HG03097 (cell line): ENCODE results near the gene ARHGAP6.

Source experiments
- ATAC-seq: cut with Tn5 transposase; IDR thresholded peaks from one replicate; pipeline ENCODE4 v1.9.1; 2021; ENCODE audit not compliant: unreplicated experiment, low FRiP score

The ARHGAP6 gene, protein sequence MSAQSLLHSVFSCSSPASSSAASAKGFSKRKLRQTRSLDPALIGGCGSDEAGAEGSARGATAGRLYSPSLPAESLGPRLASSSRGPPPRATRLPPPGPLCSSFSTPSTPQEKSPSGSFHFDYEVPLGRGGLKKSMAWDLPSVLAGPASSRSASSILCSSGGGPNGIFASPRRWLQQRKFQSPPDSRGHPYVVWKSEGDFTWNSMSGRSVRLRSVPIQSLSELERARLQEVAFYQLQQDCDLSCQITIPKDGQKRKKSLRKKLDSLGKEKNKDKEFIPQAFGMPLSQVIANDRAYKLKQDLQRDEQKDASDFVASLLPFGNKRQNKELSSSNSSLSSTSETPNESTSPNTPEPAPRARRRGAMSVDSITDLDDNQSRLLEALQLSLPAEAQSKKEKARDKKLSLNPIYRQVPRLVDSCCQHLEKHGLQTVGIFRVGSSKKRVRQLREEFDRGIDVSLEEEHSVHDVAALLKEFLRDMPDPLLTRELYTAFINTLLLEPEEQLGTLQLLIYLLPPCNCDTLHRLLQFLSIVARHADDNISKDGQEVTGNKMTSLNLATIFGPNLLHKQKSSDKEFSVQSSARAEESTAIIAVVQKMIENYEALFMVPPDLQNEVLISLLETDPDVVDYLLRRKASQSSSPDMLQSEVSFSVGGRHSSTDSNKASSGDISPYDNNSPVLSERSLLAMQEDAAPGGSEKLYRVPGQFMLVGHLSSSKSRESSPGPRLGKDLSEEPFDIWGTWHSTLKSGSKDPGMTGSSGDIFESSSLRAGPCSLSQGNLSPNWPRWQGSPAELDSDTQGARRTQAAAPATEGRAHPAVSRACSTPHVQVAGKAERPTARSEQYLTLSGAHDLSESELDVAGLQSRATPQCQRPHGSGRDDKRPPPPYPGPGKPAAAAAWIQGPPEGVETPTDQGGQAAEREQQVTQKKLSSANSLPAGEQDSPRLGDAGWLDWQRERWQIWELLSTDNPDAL (N-terminal part only)

DNA sequence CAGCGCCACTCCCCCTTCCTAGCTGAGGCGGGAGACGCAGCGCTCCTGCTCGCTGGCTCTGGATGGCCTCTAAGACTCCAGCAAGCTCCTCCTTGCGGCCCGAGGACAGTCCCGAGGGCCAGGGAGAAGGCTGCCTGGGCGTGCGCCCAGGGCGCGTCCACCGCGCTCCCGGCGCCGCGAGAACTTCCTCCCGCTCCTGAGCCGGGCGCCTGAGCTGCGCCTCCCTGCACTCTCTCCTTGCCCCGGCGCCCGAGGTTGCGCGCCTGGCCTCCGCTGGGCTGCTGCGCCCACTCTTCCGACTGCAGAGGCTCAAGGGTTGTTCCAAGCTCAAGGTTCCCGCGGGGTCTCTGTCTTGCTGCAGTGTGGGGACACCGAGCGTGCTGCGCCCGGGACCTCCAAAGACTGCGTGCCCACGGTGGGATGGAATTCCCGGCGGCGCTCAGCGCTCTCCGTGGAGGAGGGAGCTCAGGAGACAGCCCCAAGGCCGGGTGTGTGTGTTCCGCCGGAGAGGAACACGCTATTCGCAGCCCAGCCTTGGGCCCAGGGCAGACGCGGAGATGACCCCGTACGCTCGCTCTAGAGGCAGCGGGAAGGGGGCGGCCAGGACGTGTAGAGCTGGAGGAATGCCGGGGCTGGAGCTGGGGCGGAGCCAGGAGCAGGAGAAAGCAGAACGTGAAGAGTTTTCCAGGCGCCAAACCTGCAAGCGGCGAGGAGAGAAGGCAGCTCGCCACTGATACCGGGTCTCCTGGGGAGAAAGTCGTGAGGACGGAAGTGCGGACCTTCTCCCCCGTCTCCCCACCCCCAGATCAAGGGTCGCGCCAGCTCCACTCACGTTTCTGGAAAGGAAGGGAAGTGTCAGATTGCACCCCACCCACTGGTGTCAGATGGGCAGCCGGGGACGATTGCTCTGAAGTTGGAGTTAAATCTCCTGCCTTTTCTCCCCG is at the start of gene ARHGAP6:
TSS of gene ARHGAP6 (minus strand) at position 753 of the 944 bp plus-strand sequence. CDS start 1,092 bp downstream, outside the sequence.
- no peak for ATAC-seq

DNA sequence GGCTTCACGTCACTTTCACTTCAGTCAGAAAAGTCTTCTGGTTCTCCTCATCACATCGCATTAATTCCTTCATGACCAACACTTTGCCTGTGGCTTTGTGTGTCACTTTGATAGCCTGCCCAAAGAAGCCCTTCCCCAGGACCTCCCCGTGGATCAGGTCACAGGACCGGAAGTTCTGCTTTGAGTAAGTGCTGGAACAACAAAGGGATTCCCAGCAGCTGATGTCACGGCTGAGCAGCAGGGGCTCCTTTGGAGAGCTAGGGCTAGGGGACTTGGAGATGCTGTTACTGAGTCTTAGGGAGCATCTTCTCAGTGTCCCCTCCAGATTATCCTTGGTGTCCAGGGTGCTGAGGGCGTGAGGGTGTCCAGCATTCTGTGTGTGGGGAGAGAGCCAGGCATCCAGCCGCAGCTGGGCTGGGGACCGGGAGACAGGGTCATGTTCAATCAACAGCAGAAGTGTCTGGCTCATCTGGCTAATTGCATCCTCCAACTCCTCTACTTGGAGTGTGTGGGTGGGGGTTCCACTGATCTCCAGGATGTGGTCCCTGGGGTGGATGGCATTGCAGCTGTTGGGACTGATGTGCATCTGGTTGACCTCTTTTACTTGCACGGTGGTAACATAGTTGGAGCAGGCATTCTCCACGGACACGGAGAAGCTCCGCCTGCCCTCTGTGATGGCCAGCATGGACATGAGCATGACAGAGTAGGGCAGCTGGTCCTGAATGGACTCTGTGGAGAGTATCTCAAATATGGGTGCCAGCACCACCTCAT is 39.2 kb upstream of the ARHGAP6 start:
- ATAC-seq = no peak

DNA sequence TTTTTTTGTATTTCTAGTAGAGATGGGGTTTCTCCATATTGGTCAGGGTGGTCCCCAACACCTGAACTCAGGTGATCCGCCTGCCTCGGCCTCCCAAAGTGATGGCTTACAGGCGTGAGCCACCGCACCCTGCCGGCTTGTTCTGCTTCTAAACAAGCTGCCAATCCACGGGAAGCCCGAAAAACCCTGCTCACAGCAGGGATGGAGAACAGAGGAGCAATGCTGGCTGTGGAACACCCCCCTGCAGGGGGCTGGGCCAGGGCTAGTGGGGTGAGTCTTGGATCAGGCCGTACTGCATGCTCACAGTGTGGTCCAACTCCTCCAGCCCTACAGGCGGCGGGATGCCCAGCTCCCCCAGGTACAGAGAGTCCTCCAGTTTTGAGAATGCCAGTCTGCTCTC is 38.1 kb upstream of the ARHGAP6 start:
- no peak for ATAC-seq

DNA sequence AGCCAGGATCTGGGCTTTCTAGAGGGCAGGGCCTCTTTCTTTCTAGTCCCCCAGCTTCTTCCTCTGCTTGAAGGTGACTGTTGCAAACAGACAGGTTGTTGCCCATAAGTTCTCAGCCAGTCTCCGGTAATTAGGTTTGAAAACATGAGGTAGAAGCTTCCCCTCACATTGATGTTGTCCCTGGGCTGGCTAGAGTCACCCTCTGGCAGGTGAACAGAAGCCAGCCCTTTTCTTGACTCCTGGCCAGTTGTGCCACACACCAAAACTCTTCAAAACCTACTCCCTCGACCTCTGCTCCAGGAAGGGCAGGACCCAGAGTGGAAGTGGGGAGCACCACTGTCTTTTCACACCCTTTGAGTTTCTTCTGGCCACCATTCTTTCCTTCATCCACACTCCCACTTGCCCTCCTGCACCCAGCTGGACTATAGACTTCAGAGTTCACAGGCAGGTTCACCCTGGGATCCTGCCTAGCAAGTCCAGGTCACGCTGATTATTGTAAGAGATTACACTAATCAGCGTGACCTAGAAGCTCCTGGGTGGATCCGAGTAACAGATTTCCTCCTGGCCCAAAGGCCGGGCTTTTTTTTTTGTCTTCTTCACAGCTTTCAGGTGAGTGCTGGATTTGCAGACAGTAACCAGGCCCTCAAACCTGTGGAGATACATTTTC is 37.4 kb upstream of the ARHGAP6 start:
- ATAC-seq = no peak

DNA sequence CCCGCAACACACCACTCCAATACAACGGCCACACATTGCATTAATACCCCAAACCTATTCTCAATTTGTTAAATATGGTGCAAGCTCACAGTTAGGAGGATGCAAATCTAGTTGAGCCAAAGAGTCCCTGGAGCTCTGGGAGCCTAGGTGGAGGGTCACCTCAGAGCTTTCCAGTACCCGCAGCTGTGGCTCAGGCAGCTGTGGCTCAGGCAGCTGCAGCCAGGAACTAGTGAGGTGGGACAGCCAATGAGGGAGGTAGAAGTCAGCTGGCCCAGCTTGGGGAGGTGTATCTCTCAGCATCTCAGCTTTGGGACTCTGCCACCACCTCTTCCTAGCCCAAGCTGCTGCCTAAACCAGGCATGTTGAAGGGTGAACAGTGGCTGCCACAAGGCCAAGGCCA is 36.7 kb upstream of the ARHGAP6 start:
- ATAC-seq = no peak

DNA sequence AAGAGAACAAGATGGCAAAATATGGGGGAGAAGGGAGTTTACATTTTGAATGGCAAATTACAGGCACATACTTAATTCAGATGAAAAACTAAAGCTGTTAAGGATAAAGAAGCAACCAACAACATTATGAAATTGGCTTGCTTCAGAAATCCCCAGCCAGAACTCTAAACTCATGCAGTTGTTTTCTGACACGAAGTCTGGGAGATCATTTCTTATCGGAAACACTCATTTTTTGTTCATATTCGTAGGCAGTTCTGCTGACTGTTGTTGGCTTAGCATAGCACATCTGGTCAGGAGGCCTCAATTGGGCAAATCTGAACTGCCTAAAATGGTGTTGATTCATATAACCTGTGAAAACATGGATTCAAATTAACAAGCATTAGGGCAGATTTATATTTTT is 33.0 kb upstream of the ARHGAP6 start:
- no peak for ATAC-seq

DNA sequence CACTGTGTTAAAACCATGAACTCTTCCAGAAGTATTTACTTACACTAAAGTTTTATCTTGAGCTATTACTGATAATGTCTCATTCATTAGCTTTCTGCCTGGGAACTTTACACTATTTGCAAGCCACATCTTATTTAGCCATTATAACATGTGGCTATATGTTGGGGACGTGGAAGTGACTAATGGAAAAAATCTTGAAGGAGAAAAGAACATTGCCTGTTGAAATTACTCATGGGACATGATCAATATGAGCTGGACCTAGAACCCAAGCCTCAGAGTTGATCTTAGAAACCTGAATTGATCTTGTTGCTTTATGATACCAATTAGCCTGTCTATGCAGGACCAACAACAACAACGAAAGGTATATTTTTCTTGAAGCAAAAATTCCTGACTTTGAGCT is 22.5 kb upstream of the ARHGAP6 start:
- ATAC-seq = no peak

DNA sequence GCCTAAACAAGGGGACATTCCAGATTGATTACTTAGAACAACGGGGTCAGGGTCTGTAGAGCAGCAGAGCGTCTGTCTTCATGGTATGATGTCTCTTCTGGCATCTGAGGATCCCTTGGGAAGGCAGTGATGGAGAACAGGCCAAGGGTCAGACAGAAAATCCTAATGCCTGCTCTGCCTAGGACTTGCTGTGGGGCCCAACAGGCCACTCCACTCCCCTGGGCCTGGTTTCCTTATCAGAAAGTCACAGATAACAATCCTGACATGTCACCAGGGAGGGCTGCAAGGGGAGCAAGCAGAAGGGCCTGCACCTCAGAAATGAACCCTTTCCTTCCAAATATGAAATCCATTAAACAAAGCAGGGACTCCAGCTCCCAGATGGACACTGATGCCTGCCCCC is 21.4 kb upstream of the ARHGAP6 start:
- ATAC-seq = no peak

DNA sequence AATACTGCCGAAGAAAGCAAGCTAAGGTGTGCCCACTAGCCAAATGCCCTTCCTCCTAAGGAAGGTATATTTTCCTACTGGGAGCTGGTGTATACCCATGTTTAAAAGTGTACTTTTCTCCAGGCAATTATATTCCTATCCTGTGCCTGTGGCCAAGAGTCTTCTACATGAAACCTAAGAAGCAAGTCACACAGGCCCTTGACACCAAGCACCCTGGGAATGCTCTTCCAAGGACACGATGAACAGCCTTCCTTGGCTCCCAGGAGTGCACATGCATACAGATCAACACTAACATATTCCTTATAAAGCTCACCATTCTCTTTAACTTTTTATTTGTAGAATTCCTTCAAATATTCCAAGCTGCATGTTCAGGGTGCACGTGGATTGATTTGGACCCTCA is 17.3 kb upstream of the ARHGAP6 start:
- no peak for ATAC-seq

DNA sequence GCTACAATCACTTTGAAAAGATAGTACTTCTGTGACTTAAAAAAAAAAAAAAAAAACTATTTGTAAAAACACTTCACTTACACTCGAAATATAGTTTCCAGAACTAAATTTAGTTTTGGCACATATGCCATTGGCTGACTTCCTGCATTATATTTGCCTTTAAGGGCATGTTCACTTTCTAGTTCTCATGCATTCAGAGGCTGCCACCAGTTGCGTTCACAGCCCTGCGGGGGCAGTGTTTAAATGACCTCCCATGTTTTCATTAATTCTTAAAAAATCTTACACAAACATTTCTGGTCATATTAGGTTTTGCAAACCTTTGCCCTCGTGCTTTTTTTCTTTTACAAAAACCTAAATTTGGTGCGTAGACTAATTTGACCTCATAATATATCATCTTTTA is 12.4 kb upstream of the ARHGAP6 start:
- ATAC-seq = no peak

DNA sequence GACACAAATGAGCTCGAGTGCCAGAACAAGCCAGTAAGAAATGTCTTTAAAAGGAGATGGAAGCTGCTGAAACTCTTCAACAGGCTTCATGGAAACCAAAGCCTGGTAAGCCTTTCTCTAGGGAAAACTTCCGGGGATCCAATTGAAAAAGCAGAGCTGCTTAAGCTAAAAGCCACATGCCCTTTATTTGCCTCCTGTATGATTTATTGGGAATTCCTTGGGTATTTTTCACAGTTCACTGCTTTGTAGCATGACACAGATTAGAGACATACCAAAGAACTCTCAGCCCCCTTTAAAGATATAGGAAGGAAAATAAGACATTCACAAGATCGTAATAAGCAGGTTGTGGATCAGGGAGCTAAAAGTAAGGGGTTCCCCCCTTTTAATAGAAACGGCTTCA is 6.5 kb upstream of the ARHGAP6 start:
- no peak for ATAC-seq

DNA sequence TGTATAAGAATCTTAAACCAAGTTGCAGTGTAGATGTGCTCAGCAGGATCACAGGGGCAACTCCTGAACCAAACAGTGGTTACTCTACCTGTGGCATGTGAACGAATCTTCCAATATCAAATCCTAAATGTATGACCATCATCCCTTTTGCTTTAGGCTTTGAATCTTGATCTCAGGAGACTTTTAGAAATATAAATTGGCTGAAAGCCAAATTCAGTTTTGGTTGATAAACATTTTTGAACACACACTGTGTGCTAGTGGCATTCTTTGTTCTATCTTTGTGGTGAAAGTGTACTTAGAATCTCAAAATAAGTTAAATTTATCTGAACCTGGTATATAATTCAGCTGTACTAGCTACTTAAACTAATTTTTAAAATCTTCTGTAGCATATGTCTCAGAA is 4.6 kb upstream of the ARHGAP6 start:
- no peak for ATAC-seq

DNA sequence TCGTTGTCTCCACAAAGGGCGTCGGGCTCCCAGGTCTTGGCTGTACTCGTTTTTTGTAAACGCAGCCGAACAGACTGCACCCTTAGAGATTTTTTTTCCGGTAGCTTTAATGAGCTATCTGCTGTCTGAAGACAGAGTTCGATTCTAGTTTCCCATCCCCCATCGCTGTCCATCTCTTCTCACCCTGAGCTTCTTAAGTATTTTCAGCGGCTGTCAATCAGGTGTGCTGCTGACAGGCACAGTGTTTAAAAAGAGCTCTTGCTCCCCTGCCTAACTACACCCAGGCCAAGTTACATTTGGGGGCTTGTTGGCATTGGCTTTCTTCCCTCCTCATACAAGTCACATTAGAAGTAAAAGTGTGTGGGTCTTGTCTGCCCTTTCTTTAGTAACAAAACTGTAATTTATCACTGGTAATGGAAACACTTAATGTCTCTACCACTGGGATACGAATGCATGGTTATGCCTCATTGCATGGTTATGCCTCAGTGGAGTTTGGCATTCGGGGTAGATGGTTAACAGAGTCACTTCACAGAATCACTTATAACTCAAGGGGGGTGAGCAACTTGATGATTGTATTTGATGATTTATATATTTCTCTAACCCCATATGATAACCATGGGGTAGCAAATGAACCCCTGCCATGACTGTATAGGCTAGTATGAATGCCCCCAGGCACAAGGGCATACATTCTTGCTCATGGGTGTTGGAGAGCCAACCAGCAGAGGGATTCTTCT is 1.4 kb upstream of the ARHGAP6 start:
- ATAC-seq = no peak

DNA sequence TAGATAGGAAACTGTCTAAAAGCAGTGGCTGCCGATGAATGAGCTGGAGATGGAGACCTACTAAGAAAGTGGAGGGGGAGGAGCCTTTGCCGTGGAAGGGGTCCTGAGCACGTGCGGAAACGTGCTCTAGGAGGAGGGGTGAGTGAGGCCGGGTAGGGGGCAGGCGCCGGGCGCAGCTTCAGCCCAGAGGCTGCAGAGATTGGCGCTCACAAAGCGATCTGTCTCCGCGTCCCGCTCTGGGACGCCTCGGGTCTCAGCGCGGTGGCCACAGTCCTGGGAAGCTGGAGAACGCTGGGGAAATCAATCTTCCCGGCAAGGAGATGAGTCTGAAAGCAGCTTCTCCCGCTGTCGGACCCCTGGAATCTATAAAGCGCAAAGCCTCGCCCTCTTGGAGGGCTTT is 444 bp upstream of the ARHGAP6 start:
- ATAC-seq = no peak

DNA sequence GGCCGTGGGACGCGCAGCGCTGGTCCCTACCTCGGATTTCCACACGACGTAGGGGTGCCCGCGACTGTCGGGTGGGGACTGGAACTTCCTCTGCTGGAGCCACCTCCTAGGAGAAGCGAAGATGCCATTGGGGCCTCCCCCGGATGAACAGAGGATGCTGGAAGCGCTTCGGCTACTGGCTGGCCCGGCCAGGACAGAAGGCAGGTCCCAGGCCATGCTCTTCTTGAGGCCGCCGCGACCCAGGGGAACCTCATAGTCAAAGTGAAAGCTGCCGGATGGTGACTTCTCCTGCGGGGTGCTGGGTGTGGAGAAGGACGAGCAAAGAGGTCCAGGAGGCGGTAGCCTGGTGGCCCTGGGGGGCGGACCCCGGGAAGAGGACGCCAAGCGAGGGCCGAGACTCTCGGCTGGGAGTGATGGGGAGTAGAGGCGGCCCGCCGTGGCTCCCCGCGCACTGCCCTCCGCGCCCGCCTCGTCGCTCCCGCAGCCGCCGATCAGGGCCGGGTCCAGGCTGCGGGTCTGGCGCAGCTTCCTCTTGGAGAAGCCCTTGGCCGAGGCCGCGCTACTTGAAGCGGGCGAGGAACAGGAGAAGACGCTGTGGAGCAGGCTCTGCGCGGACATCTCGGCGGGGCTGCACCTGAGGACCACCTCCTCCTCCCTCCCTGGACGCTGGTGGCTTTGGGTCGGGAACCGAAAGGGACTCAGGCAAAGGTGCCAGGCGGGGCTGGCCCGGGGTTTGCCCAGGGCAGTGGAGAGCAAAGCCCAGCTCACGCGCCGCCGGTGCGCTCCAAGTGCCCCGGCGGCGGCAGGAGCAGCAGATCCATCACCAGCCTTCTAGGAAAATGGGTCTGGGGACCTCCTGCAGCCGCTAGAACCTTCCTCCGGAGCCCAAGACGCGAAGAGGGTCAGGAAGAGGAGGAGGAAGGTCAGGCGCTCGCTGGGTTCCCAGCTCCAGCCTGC is 1.2 kb downstream of the ARHGAP6 start:
- ATAC-seq = no peak

DNA sequence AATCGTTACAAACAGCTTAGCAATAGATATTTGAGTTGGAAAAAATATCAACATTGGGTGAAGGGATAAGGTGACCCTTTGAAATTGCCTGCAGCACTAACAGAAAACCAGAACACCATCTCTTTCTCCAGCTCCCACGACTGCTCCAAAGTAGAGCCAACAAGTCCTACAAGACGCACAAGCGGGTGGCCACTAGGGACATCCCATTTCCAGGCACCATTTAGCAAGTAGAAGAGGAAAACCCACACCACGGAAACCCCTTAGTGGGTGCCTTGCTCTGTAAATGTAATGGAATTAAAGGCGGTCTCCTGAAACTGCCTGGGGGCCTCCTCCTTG is 1.9 kb downstream of the ARHGAP6 start:
- ATAC-seq = no peak

DNA sequence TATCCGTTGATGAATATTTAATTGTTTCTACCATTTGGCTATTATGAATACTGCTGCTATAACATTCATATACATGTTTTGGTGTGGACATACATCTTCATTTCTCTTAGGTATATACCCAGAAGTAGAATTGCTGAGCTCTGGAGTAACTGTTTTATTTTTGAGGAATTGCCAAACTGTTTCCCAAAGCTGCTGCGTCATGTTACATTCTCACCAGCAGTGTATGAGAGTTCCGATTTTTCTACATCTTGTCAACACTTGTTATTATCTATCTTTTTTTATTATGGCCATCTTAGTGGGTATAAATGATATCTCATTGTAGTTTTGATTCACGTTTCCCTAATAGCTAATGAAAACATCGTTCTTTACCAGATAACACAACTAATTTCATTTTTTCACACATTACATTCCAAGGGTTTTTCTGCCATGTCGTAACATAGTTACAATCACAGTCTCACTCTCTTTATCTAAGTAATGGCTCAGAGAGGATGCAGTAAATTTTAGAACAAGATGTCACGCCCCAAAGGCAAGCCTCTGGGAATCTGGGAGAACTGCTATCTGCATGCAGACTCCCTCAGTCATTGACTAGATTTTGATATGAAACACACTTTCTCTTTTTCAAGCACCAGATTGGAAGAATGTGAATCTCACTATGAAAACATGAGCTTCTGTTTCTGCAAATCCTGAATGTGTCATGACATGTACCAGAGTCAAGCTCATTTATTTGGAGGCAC is 10.3 kb downstream of the ARHGAP6 start:
- ATAC-seq = no peak
